H1 (cell line): ENCODE data around the gene RNF32. TPM values are rescaled to one million over a fixed set of nuclear protein-coding genes. Genes with fewer than 3 reads are reported as not detected.
A peak's percentile ranks its signal among the peaks of the same experiment; 100 is the strongest.

Experiments
- CTCF ChIP-seq, 3 experiments: IDR thresholded peaks; 1 replicate in 2 of 3; 2 replicates in 1 of 3; pipeline versions ENCODE4 v1.5.1 to v1.6.1; 2011; ENCODE audit warnings: low read length in 3 of 3, mild to moderate bottlenecking in 3 of 3, inconsistent platforms in 2 of 3, low read depth in 1 of 3, moderate library complexity in 1 of 3; ENCODE audit not compliant: insufficient read depth in 1 of 3; ENCODE audit errors: control extremely low read depth in 1 of 3
- HDAC2 ChIP-seq, 2 experiments: fragments of 300-600 bp in 1 of 2; sonication (generic) in 1 of 2; IDR thresholded peaks; 2 replicates each; pipeline ENCODE4 v1.6.1; 2011 to 2012; ENCODE audit warnings: low read depth in 2 of 2, low read length in 2 of 2, mild to moderate bottlenecking in 2 of 2, moderate library complexity in 2 of 2, borderline replicate concordance in 1 of 2, inconsistent platforms in 1 of 2
- polyA plus RNA-seq, 7 experiments: library from polyadenylated mRNA; depleted of rRNA in 3 of 7; stranded (reverse) in 5 of 7; unstranded in 2 of 7; fragments of >200 nt in 5 of 7; fragments of 200-250 nt in 2 of 7; gene quantifications; 1 replicate in 5 of 7; 2 replicates in 1 of 7; 4 replicates in 1 of 7; pipeline versions ENCODE4 v1.2.1 to v1.2.3, GENCODE V29; 2011 to 2013; ENCODE audit warnings: missing spikeins in 2 of 7, mixed read lengths in 2 of 7
- total RNA-seq: library from RNA; stranded (reverse); fragmentation: NEBNext Ultra II Directional; extraction: Animal tissue kit (Norgen Biotek cat#: 25700); gene quantifications from 2 replicates; pipeline ENCODE4 v1.2.1, GENCODE V29; 2021
- TF ChIP-seq, protein P1 (sequence below): IDR thresholded peaks from 2 replicates; pipeline ENCODE4 v1.6.1; 2012; ENCODE audit warnings: inconsistent platforms

Gene RNF32
- total and polyA plus RNA-seq, 2 of the 8 experiments (the other 6 are each of a cell fraction or from before 2014, with no cell fraction given), result 0.48 to 1.2 TPM

DNA sequence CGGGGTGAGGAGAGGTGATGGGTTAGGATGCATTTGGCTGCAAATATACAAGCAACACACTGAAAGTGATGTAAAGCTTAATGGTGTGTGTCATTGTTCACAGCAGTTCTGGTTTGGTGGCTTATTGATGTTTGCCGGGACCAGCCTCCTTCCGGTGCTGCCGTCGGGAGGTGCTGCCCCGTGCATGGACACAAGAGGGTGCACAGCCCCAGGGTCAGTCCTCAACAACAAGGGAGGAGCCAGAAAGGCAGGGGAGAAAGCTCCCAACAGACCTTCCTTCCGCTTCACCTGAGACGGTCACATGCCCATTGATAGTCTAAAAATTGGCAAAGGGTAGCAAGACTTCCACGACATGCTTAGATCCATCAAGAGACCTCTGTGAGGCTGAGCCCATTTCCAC is 9.5 kb downstream of the RNF32 start (continued):
- TF ChIP-seq HDAC2 (IDR thresholded peaks at IDR 0.05; ENCODE audit: borderline replicate concordance in 1 of 2, low read depth in 2 of 2, low read length in 2 of 2) (no peak), CTCF (IDR thresholded peaks at IDR 0.05; ENCODE audit: control extremely low read depth in 1 of 3, insufficient read depth in 1 of 3, low read depth in 1 of 3, low read length in 3 of 3) (peak; percentile 68 to 84 (median 80))
- TF ChIP-seq, protein P1, sequence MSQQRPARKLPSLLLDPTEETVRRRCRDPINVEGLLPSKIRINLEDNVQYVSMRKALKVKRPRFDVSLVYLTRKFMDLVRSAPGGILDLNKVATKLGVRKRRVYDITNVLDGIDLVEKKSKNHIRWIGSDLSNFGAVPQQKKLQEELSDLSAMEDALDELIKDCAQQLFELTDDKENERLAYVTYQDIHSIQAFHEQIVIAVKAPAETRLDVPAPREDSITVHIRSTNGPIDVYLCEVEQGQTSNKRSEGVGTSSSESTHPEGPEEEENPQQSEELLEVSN, result no peak
